K562 (cell line): ENCODE measurements around the gene HMG20B. TPM values are rescaled to one million over a fixed set of nuclear protein-coding genes. Genes with fewer than 3 reads are reported as not detected.

Source experiments
- CBFB ChIP-seq: sonication (generic); formaldehyde crosslinking; IDR thresholded peaks from 2 replicates; pipeline ENCODE4 v1.4.0; 2020; ENCODE audit warnings: mild to moderate bottlenecking, missing genetic modification reagents
- CREBBP ChIP-seq: IDR thresholded peaks from one replicate; pipeline ENCODE4 v1.6.1; 2012; ENCODE audit warnings: low read depth, mild to moderate bottlenecking, control low read depth, inconsistent platforms, low read length
- DPF2 ChIP-seq: fragments of 450-650 bp; IDR thresholded peaks from 2 replicates; pipeline ENCODE4 v1.6.1; 2016
- EP400 ChIP-seq: fragments of 450-650 bp; IDR thresholded peaks from 2 replicates; pipeline ENCODE4 v1.6.1; 2017; ENCODE audit warnings: antibody characterized with exemption, mild to moderate bottlenecking, moderate library complexity
- HIVEP1 ChIP-seq: fragments of 250-450 bp; sonication (Bioruptor Pico); IDR thresholded peaks from 2 replicates; pipeline ENCODE4 v1.4.0; 2020; ENCODE audit warnings: mild to moderate bottlenecking
- L3MBTL2 ChIP-seq: fragments of 450-650 bp; IDR thresholded peaks from 2 replicates; pipeline ENCODE4 v1.6.1; 2016; ENCODE audit warnings: mild to moderate bottlenecking, moderate library complexity
- MYC ChIP-seq, 2 experiments: fragments of 250-450 bp in 1 of 2; sonication (Bioruptor Pico) in 1 of 2; IDR thresholded peaks; 2 replicates each; pipeline versions ENCODE4 v1.5.1 to v1.6.1; 2012 to 2021; ENCODE audit warnings: low read depth in 2 of 2, borderline replicate concordance in 1 of 2, improper control_type of control experiment in 1 of 2, low read length in 1 of 2, mild to moderate bottlenecking in 1 of 2, moderate library complexity in 1 of 2
- PHB ChIP-seq: fragments of 250-450 bp; sonication (Bioruptor Pico); IDR thresholded peaks from 2 replicates; pipeline ENCODE4 v1.5.0; 2021
- POLR2G ChIP-seq: fragments of 200-400 bp; formaldehyde crosslinking; IDR thresholded peaks from 2 replicates; pipeline ENCODE4 v1.6.1; 2017; ENCODE audit warnings: low read depth, mild to moderate bottlenecking, antibody characterized with exemption, low read length, moderate library complexity
- RBFOX2 ChIP-seq: fragments of 200-400 bp; formaldehyde crosslinking; IDR thresholded peaks from 2 replicates; pipeline ENCODE4 v1.6.1; 2017; ENCODE audit warnings: low read depth, mild to moderate bottlenecking, low read length, moderate library complexity
- RBM15 ChIP-seq: fragments of 200-400 bp; formaldehyde crosslinking; IDR thresholded peaks from 2 replicates; pipeline ENCODE4 v1.6.1; 2018; ENCODE audit warnings: mild to moderate bottlenecking, low read length, moderate library complexity; ENCODE audit not compliant: insufficient read depth
- RBM22 ChIP-seq: fragments of 200-400 bp; formaldehyde crosslinking; IDR thresholded peaks from 2 replicates; pipeline ENCODE4 v1.6.1; 2018; ENCODE audit warnings: low read length, low read depth; ENCODE audit not compliant: poor library complexity, severe bottlenecking
- RBM25 ChIP-seq: fragments of 200-400 bp; formaldehyde crosslinking; IDR thresholded peaks from 2 replicates; pipeline ENCODE4 v1.6.1; 2018; ENCODE audit warnings: low read length, low read depth, moderate library complexity; ENCODE audit not compliant: severe bottlenecking
- RUNX1 ChIP-seq: sonication (generic); IDR thresholded peaks from 2 replicates; pipeline ENCODE4 v1.6.1; 2016; ENCODE audit warnings: antibody characterized with exemption, low read depth
- XRCC3 ChIP-seq: fragments of 450-650 bp; IDR thresholded peaks from 2 replicates; pipeline ENCODE4 v1.6.1; 2017; ENCODE audit warnings: mild to moderate bottlenecking, moderate library complexity
- ZC3H11A ChIP-seq: IDR thresholded peaks from 2 replicates; pipeline ENCODE4 v1.6.1; 2012; ENCODE audit warnings: low read depth, low read length, improper control_type of control experiment
- ZNF785 ChIP-seq: fragments of 250-450 bp; sonication (Bioruptor Pico); IDR thresholded peaks from 2 replicates; pipeline ENCODE4 v1.4.0; 2020; ENCODE audit warnings: mild to moderate bottlenecking
- polyA plus RNA-seq, 8 experiments: library from polyadenylated mRNA; depleted of rRNA in 4 of 8; stranded (reverse) in 5 of 8; unstranded in 3 of 8; fragments of >200 nt; fragmentation: Nextera tagmentation in 2 of 8; fragmentation: Illumina TruSeq in 1 of 8; extraction: Ambion mirVana in 2 of 8; extraction: Trizol in 1 of 8; gene quantifications; 2 replicates each; pipeline versions ENCODE4 v1.2.1 to v1.2.3, GENCODE V29; 2011 to 2014; ENCODE audit warnings: inconsistent platforms in 1 of 8, missing spikeins in 1 of 8
- total RNA-seq, 7 experiments: library from RNA; depleted of rRNA in 6 of 7; stranded (reverse); fragments of >200 nt in 6 of 7; fragmentation: Illumina TruSeq in 2 of 7; extraction: Trizol in 2 of 7; gene quantifications; 2 replicates each; pipeline versions ENCODE4 v1.2.1 to v1.2.3, GENCODE V29; 2011 to 2021; ENCODE audit warnings: low replicate concordance in 1 of 7
- TF ChIP-seq, protein P1 (sequence below), 2 experiments: fragments of 450-650 bp; conservative IDR thresholded peaks; 2 replicates each; pipeline ENCODE4 v1.6.1; 2017; ENCODE audit warnings: mild to moderate bottlenecking in 2 of 2, moderate library complexity in 2 of 2
- TF ChIP-seq, protein P2 (sequence below), 2 experiments: IDR thresholded peaks; 2 replicates each; pipeline ENCODE4 v1.6.1; 2011; ENCODE audit warnings: borderline replicate concordance in 1 of 2, control low read depth in 1 of 2, low read depth in 1 of 2, low read length in 1 of 2, mild to moderate bottlenecking in 1 of 2, mixed read lengths in 1 of 2, moderate library complexity in 1 of 2; ENCODE audit not compliant: insufficient read depth in 1 of 2, insufficient read length in 1 of 2, poor library complexity in 1 of 2, severe bottlenecking in 1 of 2; ENCODE audit errors: extremely low read depth in 1 of 2
- TF ChIP-seq, protein P3 (sequence below): sonication (generic); formaldehyde crosslinking; IDR thresholded peaks from 2 replicates; pipeline ENCODE4 v1.8.0; 2022; ENCODE audit warnings: mild to moderate bottlenecking, missing genetic modification reagents

HMG20B gene
- total and polyA plus RNA-seq, 9 of the 15 experiments (the other 6 are each of a cell fraction or from before 2014, with no cell fraction given): 0.35 to 172 (median 38.6) TPM

DNA sequence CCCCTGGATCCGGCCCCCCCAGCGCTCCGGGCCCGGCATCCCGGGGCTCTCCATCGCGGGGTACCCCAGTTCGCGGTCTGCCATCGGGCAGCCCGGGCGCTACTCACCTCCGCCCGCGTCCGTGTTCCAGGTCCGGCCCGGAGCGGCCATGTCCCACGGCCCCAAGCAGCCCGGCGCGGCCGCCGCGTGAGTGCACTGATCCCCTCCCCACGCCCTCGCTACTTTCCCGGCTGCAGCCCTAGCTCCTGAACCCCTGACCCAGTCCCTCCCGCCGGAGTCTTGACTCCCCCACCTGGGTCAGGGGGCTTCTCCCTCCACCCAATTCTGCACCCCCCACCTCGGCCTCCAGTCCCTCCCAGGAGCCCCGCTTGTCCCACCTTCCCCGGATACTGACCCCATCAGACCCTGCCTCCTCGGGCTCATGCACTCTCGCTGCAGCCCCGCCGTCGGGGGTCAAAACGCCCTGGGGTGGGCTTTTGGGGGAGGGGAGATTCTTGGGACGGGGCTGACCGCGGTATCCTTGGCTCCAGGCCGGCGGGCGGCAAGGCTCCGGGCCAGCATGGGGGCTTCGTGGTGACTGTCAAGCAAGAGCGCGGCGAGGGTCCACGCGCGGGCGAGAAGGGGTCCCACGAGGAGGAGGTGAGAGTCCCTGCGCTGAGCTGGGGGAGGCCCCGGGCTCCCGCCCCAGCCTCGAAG lies 566 bp downstream of the HMG20B start (continued):
- TF ChIP-seq, protein P1, sequence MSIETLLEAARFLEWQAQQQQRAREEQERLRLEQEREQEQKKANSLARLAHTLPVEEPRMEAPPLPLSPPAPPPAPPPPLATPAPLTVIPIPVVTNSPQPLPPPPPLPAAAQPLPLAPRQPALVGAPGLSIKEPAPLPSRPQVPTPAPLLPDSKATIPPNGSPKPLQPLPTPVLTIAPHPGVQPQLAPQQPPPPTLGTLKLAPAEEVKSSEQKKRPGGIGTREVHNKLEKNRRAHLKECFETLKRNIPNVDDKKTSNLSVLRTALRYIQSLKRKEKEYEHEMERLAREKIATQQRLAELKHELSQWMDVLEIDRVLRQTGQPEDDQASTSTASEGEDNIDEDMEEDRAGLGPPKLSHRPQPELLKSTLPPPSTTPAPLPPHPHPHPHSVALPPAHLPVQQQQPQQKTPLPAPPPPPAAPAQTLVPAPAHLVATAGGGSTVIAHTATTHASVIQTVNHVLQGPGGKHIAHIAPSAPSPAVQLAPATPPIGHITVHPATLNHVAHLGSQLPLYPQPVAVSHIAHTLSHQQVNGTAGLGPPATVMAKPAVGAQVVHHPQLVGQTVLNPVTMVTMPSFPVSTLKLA (conservative IDR thresholded peaks at IDR 0.05): peak in 1 of 2 experiments; percentile 46; a peak in 2 of 4 replicates
- TF ChIP-seq RBM25 (peak; percentile 42), MYC (IDR thresholded peaks at IDR 0.05; ENCODE audit: low read depth, low read length) (0 out of 2 replicates have a peak, but pooled peaks have one; percentile 41), MYC (CRISPR knock-in tag; IDR thresholded peaks at IDR 0.05; ENCODE audit: borderline replicate concordance, low read depth) (no peak), CREBBP (no peak), ZNF785 (CRISPR knock-in tag) (no peak), DPF2 (peak; percentile 9; the same call in 1 of the 2 replicates), PHB (CRISPR knock-in tag) (peak; percentile 89; the same call in 1 of the 2 replicates), ZC3H11A (no peak), RUNX1 (no peak), POLR2G (no peak; the same call in 1 of the 2 replicates), EP400 (peak; percentile 60; the same call in 1 of the 2 replicates), L3MBTL2 (peak; percentile 75), RBM22 (no peak), XRCC3 (no peak), RBM15 (no peak), RBFOX2 (peak; percentile 66), CBFB (CRISPR knock-in tag) (no peak), HIVEP1 (CRISPR knock-in tag) (no peak)
- TF ChIP-seq, protein P2, sequence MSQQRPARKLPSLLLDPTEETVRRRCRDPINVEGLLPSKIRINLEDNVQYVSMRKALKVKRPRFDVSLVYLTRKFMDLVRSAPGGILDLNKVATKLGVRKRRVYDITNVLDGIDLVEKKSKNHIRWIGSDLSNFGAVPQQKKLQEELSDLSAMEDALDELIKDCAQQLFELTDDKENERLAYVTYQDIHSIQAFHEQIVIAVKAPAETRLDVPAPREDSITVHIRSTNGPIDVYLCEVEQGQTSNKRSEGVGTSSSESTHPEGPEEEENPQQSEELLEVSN (IDR thresholded peaks at IDR 0.05; ENCODE audit: borderline replicate concordance in 1 of 2, extremely low read depth in 1 of 2, insufficient read depth in 1 of 2, insufficient read length in 1 of 2, low read depth in 1 of 2, low read length in 1 of 2, poor library complexity in 1 of 2, severe bottlenecking in 1 of 2): peak; percentile 46 to 89
- TF ChIP-seq, protein P3, sequence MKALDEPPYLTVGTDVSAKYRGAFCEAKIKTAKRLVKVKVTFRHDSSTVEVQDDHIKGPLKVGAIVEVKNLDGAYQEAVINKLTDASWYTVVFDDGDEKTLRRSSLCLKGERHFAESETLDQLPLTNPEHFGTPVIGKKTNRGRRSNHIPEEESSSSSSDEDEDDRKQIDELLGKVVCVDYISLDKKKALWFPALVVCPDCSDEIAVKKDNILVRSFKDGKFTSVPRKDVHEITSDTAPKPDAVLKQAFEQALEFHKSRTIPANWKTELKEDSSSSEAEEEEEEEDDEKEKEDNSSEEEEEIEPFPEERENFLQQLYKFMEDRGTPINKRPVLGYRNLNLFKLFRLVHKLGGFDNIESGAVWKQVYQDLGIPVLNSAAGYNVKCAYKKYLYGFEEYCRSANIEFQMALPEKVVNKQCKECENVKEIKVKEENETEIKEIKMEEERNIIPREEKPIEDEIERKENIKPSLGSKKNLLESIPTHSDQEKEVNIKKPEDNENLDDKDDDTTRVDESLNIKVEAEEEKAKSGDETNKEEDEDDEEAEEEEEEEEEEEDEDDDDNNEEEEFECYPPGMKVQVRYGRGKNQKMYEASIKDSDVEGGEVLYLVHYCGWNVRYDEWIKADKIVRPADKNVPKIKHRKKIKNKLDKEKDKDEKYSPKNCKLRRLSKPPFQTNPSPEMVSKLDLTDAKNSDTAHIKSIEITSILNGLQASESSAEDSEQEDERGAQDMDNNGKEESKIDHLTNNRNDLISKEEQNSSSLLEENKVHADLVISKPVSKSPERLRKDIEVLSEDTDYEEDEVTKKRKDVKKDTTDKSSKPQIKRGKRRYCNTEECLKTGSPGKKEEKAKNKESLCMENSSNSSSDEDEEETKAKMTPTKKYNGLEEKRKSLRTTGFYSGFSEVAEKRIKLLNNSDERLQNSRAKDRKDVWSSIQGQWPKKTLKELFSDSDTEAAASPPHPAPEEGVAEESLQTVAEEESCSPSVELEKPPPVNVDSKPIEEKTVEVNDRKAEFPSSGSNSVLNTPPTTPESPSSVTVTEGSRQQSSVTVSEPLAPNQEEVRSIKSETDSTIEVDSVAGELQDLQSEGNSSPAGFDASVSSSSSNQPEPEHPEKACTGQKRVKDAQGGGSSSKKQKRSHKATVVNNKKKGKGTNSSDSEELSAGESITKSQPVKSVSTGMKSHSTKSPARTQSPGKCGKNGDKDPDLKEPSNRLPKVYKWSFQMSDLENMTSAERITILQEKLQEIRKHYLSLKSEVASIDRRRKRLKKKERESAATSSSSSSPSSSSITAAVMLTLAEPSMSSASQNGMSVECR (CRISPR knock-in tag): 0 out of 2 replicates have a peak, but pooled peaks have one; percentile 33
